GM12875 (cell line): ENCODE measurements around the gene B4GAT1.
"Not testable (repeated sequence)": the region's sequence is repeated elsewhere in the genome, so short reads cannot be mapped to it uniquely, and the experiment has no call there.

Experiments
- H3K4me3 ChIP-seq: one replicate; pipeline ENCODE4 v1.5.1; 2011; ENCODE audit warnings: low read depth, low read length, control low read depth
- CTCF ChIP-seq: IDR thresholded peaks from 2 replicates; pipeline ENCODE4 v1.5.1; 2011; ENCODE audit warnings: low read depth, mild to moderate bottlenecking, control low read depth, inconsistent platforms, low read length, moderate library complexity, borderline replicate concordance; ENCODE audit not compliant: insufficient read depth

Gene B4GAT1

DNA sequence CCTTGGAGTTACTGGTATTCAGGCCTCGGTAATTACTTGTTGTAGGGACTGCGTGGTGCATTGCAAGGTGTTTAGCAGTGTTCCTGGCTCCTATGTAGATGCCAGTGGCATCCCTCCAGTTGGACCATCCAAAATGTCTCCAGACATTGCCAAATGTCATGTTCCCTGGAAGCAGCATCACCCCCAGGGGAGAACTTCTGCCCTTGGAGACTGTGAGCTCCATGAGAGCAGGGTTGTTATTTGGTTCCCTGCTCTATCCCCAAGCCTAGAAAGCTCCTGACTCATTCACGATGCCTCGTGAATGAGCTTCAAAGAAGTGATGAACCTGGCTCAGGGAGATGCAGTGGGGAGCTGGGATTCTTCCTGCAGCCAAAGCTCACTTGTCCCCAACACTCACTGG is 25.8 kb downstream of the B4GAT1 start:
- no peak for TF ChIP-seq CTCF

GRCh38 chr11:66320748-66321147 is 26.7 kb downstream of the B4GAT1 start:
- not testable (repeated sequence) for H3K4me3 ChIP-seq

More for the DNA sequence above, 25.8 kb downstream of the B4GAT1 start:
- no peak overlapping the region for H3K4me3 ChIP-seq

DNA sequence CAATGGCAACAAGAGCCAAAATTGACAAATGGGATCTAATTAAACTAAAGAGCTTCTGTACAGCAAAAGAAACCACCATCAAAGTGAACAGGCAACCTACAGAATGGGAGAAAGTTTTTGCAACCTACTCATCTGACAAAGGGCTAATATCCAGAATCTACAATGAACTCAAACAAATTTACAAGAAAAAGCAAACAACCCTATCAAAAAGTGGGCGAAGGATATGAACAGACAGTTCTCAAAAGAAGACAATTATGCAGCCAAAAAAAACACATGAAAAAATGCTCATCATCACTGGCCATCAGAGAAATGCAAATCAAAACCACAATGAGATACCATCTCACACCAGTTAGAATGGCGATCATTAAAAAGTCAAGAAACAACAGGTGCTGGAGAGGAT is 27.1 kb downstream of the B4GAT1 start:
- not testable (repeated sequence) for H3K4me3 ChIP-seq

DNA sequence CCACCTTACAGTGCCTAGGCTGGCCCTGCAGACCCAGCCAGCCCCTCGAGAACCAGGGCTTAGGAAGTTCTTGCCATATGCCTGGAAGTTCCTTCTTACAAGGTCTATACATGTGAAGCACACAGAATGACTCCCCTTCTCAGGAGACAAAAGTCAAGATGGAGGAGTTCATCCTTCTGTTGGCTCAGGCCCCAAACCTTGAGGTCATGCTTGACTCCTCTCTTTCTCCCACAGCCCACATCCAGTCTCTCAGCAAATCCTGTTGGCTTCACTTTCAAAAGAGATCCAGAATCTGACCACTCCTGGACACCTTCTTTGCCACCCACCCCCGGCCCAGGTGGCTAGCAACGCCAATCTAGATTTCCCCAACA is 28.8 kb downstream of the B4GAT1 start:
- H3K4me3 ChIP-seq: no peak overlapping the region

DNA sequence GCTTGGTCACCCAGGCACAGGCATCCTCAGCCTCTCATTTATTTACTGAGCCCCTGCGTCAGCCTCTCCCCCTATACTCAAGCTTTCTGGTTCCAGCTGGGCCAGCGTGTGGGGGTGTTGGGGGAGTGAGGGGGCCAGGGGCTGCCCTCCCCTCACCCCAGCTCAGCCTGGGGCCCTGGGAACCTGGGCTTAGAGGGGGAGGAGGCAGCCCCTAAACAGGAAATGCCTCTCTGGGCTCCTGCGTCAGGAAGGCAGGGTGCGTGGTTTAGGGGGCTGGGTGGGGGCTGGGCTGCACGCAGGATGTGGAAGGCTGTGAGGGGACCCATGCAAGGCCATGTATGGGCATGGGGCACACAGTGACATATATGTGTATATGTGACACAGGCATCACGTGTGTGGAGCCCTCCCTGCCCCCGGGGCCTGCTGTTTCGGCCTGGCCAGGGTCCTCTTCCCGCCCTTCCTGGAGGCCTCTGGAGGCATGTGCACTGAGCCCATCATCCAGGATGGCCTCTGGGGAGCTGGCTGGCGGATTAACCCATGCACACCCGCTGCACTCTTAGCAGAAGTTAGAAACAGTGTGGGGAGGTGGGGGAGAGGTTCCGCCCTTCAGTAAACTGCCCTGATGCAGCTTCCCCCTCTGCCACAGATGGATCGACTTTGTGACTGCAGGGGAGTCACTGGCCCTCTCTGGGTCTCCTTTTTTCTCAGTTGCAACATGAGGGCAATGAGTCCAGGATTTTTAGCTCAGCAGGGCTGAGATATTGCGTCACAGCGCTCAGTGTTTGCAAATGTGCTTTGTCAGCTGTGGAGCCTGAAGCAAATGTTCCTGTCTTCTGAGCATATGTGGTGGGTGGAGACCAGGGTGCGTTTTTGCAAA is 29.5 kb downstream of the B4GAT1 start:
- H3K4me3 ChIP-seq: no peak overlapping the region
- no peak for TF ChIP-seq CTCF

More for the DNA sequence above, 28.8 kb downstream of the B4GAT1 start:
- no peak for TF ChIP-seq CTCF

DNA sequence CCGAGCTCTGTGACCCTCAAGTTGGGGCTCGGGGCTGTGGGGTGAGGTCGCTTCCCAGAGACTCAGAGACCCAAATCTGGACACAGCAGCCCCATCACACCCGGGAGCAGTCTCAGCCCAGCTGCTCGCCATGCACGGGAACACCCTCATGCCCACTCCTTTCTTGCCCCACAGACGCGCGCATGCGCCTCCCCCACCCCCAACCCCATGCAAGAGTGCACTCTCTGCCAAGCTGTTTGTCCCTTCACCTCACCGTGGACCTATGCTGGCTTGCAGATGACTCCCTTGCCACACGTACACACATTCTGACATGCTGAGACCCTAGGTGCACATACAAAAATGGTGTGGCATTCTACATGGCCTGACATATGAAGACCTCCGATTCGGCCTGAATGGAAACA is 30.1 kb downstream of the B4GAT1 start:
- TF ChIP-seq CTCF: no peak
- no peak overlapping the region for H3K4me3 ChIP-seq

DNA sequence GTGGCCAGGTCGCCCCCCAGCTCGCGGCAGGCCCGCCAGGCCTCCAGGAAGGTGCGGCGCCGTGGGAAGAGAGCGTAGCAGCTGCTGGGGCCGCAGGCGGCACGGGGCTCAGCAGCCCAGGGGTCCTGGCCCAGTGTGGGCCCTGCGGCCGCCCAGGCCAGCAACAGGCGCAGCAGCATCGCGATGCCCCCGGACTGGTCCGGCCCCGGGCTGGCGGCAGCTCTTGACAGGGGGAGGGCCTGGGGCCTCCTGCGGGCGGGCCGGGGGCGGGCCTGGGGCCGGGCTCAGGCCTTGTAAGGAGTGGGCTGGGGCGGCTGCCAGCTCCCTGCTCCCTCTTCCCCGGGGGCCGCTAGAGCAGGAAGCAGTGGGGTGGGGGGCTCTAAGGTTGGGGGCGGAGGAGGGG is 30.6 kb downstream of the B4GAT1 start, which contains the start of gene CD248:
Gene CD248, minus strand, starts transcription at position 196 of the 403 bp plus-strand sequence. Its CDS starts 17 bp downstream, at position 179.
- TF ChIP-seq CTCF: no peak

More for the DNA sequence above, 30.6 kb downstream of the B4GAT1 start, which contains the start of gene CD248:
- H3K4me3 ChIP-seq: no peak within 1 kb of the TSS
